Activated naive CD4-positive, alpha-beta T cell treated with anti-CD3 and anti-CD28 coated beads, Interleukin-2, amount 10 ng/mL, durations not matched to agents 5 hours and 36 hours (primary cell): ENCODE results near the gene MAP3K19. TPM values are rescaled to one million over a fixed set of nuclear protein-coding genes. Genes with fewer than 3 reads are reported as not detected.

Experiments
- total RNA-seq, 2 experiments: library from RNA; stranded (reverse); gene quantifications; one replicate each; pipeline ENCODE4 v1.2.3, GENCODE V29; 2021

The MAP3K19 gene
- total RNA-seq: not detected

GRCh38 chr2:135047300-135047699 lies at the start of gene MAP3K19:
TSS of gene MAP3K19 (minus strand) at chr2:135047447. CDS start at chr2:135024647, 22,800 bp downstream.

GRCh38 chr2:135052042-135052876 lies 5.0 kb upstream of the MAP3K19 start, which contains the start of gene RAB3GAP1:
TSS of gene RAB3GAP1 (plus strand) at chr2:135052292. CDS start at chr2:135052308, 16 bp downstream.

GRCh38 chr2:134918526-134919340 lies 128.5 kb downstream of the MAP3K19 start, which contains the start of gene CCNT2:
TSS of gene CCNT2 (plus strand) at chr2:134918822. CDS start at chr2:134918855, 33 bp downstream.

Other genes with a start within 250 kb of the MAP3K19 start
- gene ACMSD, start 208.8 kb downstream of the MAP3K19 start, total RNA-seq: not detected
- 10 to 100 TPM; 40.3 to 41.8 TPM for gene CCNT2, start 128.6 kb downstream of the MAP3K19 start, total RNA-seq
- 10 to 100 TPM; 22.7 to 23.1 TPM for gene RAB3GAP1, start 4.8 kb upstream of the MAP3K19 start, total RNA-seq